GM23338 (cell line): ENCODE results near the gene SIGLEC7. TPM values are rescaled to one million over a fixed set of nuclear protein-coding genes. Genes with fewer than 3 reads are reported as not detected.

ENCODE experiments used
- ATAC-seq: fragments of 200-7000 bp; cut with Tn5 transposase; 3 replicates; pipeline ENCODE4 v1.9.1; 2020
- DNase-seq: peaks from one replicate; pipeline ENCODE4 v3.0.0-alpha.2; 2015; ENCODE audit warnings: low spot score
- H2AFZ ChIP-seq: fragments of 200-600 bp; sonication (generic); 2 replicates; pipeline ENCODE4 v1.8.0; 2016; ENCODE audit warnings: antibody characterized with exemption, mild to moderate bottlenecking, moderate library complexity
- H3F3A ChIP-seq: fragments of 200-600 bp; sonication (generic); replicated peaks from 2 replicates; pipeline ENCODE4 v1.8.0; 2017; ENCODE audit warnings: antibody characterized with exemption, mixed run types, low read depth
- H3K27ac ChIP-seq: fragments of 200-600 bp; sonication (generic); 2 replicates; pipeline ENCODE4 v1.6.1; 2016; ENCODE audit warnings: low read depth
- H3K27me3 ChIP-seq: fragments of 200-600 bp; sonication (generic); 2 replicates; pipeline ENCODE4 v1.8.0; 2016; ENCODE audit warnings: mild to moderate bottlenecking, mixed run types, moderate library complexity; ENCODE audit not compliant: insufficient read depth
- H3K36me3 ChIP-seq: fragments of 200-600 bp; sonication (generic); 2 replicates; pipeline ENCODE4 v1.8.0; 2016; ENCODE audit warnings: mild to moderate bottlenecking; ENCODE audit not compliant: insufficient read depth
- H3K4me1 ChIP-seq: fragments of 200-600 bp; sonication (generic); 2 replicates; pipeline ENCODE4 v1.8.0; 2016; ENCODE audit warnings: mild to moderate bottlenecking, moderate library complexity; ENCODE audit not compliant: insufficient read depth
- H3K4me2 ChIP-seq: fragments of 200-600 bp; sonication (generic); 2 replicates; pipeline ENCODE4 v1.7.1; 2017; ENCODE audit warnings: mixed run types
- H3K4me3 ChIP-seq: fragments of 200-600 bp; sonication (generic); 2 replicates; pipeline ENCODE4 v1.6.1; 2016; ENCODE audit warnings: mixed run types
- H3K79me2 ChIP-seq: fragments of 200-600 bp; sonication (generic); replicated peaks from 2 replicates; pipeline ENCODE4 v1.8.0; 2017; ENCODE audit warnings: mild to moderate bottlenecking; ENCODE audit not compliant: insufficient read depth
- H3K9me2 ChIP-seq: fragments of 200-600 bp; sonication (generic); 2 replicates; pipeline ENCODE4 v1.8.0; 2017; ENCODE audit not compliant: insufficient read depth
- H4K20me1 ChIP-seq: fragments of 200-600 bp; sonication (generic); replicated peaks from 2 replicates; pipeline ENCODE4 v1.8.0; 2017; ENCODE audit warnings: mild to moderate bottlenecking; ENCODE audit not compliant: insufficient read depth
- H3K27ac Mint-ChIP-seq: 2 replicates; pipeline ENCODE4 v1.8.0; 2020; ENCODE audit warnings: inconsistent platforms, mild to moderate bottlenecking, moderate library complexity, mixed read lengths
- H3K27me3 Mint-ChIP-seq: 3 replicates; pipeline ENCODE4 v1.8.0; 2022; ENCODE audit warnings: low read depth, mild to moderate bottlenecking, moderate library complexity, mixed read lengths, inconsistent platforms; ENCODE audit not compliant: insufficient read depth, poor library complexity
- H3K36me3 Mint-ChIP-seq: 3 replicates; pipeline ENCODE4 v1.8.0; 2021; ENCODE audit warnings: low read depth, mild to moderate bottlenecking, inconsistent platforms, moderate library complexity, mixed read lengths
- H3K4me1 Mint-ChIP-seq: 3 replicates; pipeline ENCODE4 v1.8.0; 2020; ENCODE audit warnings: mild to moderate bottlenecking, inconsistent platforms, mixed read lengths
- H3K4me3 Mint-ChIP-seq: 3 replicates; pipeline ENCODE4 v1.8.0; 2021; ENCODE audit warnings: moderate library complexity, mild to moderate bottlenecking, inconsistent platforms, mixed read lengths
- H3K9me3 Mint-ChIP-seq: 3 replicates; pipeline ENCODE4 v1.8.0; 2020; ENCODE audit warnings: moderate library complexity, mild to moderate bottlenecking, inconsistent platforms, mixed read lengths
- CREB1 ChIP-seq: fragments of 250-450 bp; sonication (Bioruptor Pico); IDR thresholded peaks from 2 replicates; pipeline ENCODE4 v1.5.0; 2020; ENCODE audit warnings: low read depth, mild to moderate bottlenecking, moderate library complexity
- ETS1 ChIP-seq: IDR thresholded peaks from 2 replicates; pipeline ENCODE4 v1.6.1; 2016; ENCODE audit warnings: antibody characterized with exemption
- EZH2 ChIP-seq: fragments of 200-600 bp; sonication (generic); IDR thresholded peaks from one replicate; pipeline ENCODE4 v1.8.0; 2017; ENCODE audit warnings: antibody characterized with exemption, mild to moderate bottlenecking, low read depth; ENCODE audit not compliant: unreplicated experiment
- EZH2phosphoT487 ChIP-seq: fragments of 200-600 bp; sonication (generic); IDR thresholded peaks from one replicate; pipeline ENCODE4 v1.8.1; 2018; ENCODE audit warnings: antibody characterized with exemption; ENCODE audit not compliant: unreplicated experiment
- POLR2AphosphoS5 ChIP-seq: IDR thresholded peaks from 2 replicates; pipeline ENCODE4 v1.6.1; 2016; ENCODE audit warnings: antibody characterized with exemption, low read depth
- REST ChIP-seq: IDR thresholded peaks from one replicate; pipeline ENCODE4 v1.6.1; 2018; ENCODE audit warnings: antibody characterized with exemption; ENCODE audit not compliant: unreplicated experiment
- STAT1 ChIP-seq: IDR thresholded peaks from one replicate; pipeline ENCODE4 v1.6.1; 2016; ENCODE audit warnings: antibody characterized with exemption; ENCODE audit not compliant: unreplicated experiment
- ZNF114 ChIP-seq: fragments of 250-450 bp; sonication (Bioruptor Pico); IDR thresholded peaks from 2 replicates; pipeline ENCODE4 v1.5.0; 2020; ENCODE audit warnings: mild to moderate bottlenecking, moderate library complexity
- ZNF331 ChIP-seq: fragments of 250-450 bp; sonication (Bioruptor Pico); IDR thresholded peaks from 2 replicates; pipeline ENCODE4 v1.5.0; 2020; ENCODE audit warnings: low read depth, mild to moderate bottlenecking, moderate library complexity
- polyA plus RNA-seq: library from polyadenylated mRNA; unstranded; fragments of >200 nt; fragmentation: Nextera tagmentation; extraction: Ambion mirVana; gene quantifications from 2 replicates; pipeline ENCODE4 v1.2.1, GENCODE V29; 2016
- total RNA-seq: library from RNA; depleted of rRNA; stranded (reverse); fragments of >200 nt; shearing (Covaris generic); gene quantifications from 2 replicates; pipeline ENCODE4 v1.2.3, GENCODE V29; 2014
- TF ChIP-seq, protein P1 (sequence below), 2 experiments: fragments of 200-600 bp in 1 of 2; sonication (generic) in 1 of 2; conservative IDR thresholded peaks; 2 replicates each; pipeline versions ENCODE4 v1.5.1 to v1.6.1; 2016 to 2017; ENCODE audit warnings: antibody characterized with exemption in 2 of 2, low read depth in 2 of 2, mild to moderate bottlenecking in 2 of 2, moderate library complexity in 1 of 2

Gene SIGLEC7
- total and polyA plus RNA-seq, 2 experiments from 2014 or later = not detected

GRCh38 chr19:51181377-51181912, 39.3 kb downstream of the SIGLEC7 start:
- Histone ChIP-seq H3F3A (no peaks in the 10 kb centered on the region), H3K79me2 (no peaks in the 10 kb centered on the region), H3K27ac (no peak overlapping the region), H3K4me3 (no peak overlapping the region), H4K20me1 (no peaks in the 10 kb centered on the region), H3K27me3 (peaks cover 11% of the 10 kb centered on the region; the same call in 1 of the 2 replicates), H3K36me3 (no peaks in the 10 kb centered on the region), H3K4me2 (no peak overlapping the region), H2AFZ (peak overlapping the region; percentile 87; the same call in 1 of the 2 replicates), H3K4me1 (no peaks in the 10 kb centered on the region), H3K9me2 (no peaks in the 10 kb centered on the region)
- no peaks in the 10 kb centered on the region for H3K4me1 Mint-ChIP-seq
- peaks cover 14% of the 10 kb centered on the region for H3K27me3 Mint-ChIP-seq
- H3K9me3 Mint-ChIP-seq = peaks cover 26% of the 10 kb centered on the region
- H3K4me3 Mint-ChIP-seq = no peak overlapping the region
- H3K36me3 Mint-ChIP-seq = no peaks in the 10 kb centered on the region
- TF ChIP-seq CREB1 (CRISPR knock-in tag) = no peak
- no peak for TF ChIP-seq ZNF331 (CRISPR knock-in tag)
- ATAC-seq (no peak), DNase-seq (no peak)
- no peak overlapping the region for H3K27ac Mint-ChIP-seq

DNA sequence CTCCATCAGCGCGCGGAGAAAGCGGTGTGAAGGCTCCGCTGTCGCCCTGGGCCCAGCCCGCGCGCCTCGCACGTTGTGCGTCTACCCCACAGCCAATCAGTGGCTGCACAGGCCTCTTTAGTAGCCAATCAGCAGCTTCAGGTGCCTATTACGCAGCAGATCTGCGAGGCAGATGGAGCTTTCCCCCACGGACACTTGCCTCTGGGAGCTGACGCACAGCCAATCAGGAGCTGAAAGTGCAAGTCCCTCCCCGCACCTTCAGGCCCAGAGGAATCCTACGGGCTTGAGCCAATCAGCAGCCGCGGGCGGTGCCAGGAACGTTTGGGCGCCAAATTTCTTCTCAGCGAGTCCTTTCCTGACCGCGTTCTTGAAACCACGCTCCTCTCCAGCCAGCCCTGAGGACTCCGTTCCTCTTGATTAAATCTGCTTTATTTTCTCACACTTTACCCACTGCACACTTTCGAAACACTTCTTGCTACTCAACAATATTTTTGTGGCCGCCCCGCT, 39.9 kb downstream of the SIGLEC7 start:
- H3K27me3 Mint-ChIP-seq = peaks cover 15% of the 10 kb centered on the region
- H3K36me3 Mint-ChIP-seq = no peaks in the 10 kb centered on the region
- peak; percentile 93 for DNase-seq
- Histone ChIP-seq H3K4me2 (peak overlapping the region; percentile 68; the same call in 1 of the 2 replicates), H3K27ac (no peak overlapping the region), H3K4me1 (no peaks in the 10 kb centered on the region), H3K79me2 (no peaks in the 10 kb centered on the region), H2AFZ (peak overlapping the region; percentile 87; the same call in 1 of the 2 replicates), H3F3A (no peaks in the 10 kb centered on the region), H3K9me2 (no peaks in the 10 kb centered on the region), H3K27me3 (peaks cover 11% of the 10 kb centered on the region; the same call in 1 of the 2 replicates), H4K20me1 (no peaks in the 10 kb centered on the region), H3K36me3 (no peaks in the 10 kb centered on the region), H3K4me3 (peak overlapping the region; percentile 43; the same call in 1 of the 2 replicates)
- H3K4me3 Mint-ChIP-seq = peak overlapping the region; percentile 64
- H3K27ac Mint-ChIP-seq = no peak overlapping the region
- peak; percentile 78 for ATAC-seq
- no peaks in the 10 kb centered on the region for H3K4me1 Mint-ChIP-seq
- TF ChIP-seq, protein P1, sequence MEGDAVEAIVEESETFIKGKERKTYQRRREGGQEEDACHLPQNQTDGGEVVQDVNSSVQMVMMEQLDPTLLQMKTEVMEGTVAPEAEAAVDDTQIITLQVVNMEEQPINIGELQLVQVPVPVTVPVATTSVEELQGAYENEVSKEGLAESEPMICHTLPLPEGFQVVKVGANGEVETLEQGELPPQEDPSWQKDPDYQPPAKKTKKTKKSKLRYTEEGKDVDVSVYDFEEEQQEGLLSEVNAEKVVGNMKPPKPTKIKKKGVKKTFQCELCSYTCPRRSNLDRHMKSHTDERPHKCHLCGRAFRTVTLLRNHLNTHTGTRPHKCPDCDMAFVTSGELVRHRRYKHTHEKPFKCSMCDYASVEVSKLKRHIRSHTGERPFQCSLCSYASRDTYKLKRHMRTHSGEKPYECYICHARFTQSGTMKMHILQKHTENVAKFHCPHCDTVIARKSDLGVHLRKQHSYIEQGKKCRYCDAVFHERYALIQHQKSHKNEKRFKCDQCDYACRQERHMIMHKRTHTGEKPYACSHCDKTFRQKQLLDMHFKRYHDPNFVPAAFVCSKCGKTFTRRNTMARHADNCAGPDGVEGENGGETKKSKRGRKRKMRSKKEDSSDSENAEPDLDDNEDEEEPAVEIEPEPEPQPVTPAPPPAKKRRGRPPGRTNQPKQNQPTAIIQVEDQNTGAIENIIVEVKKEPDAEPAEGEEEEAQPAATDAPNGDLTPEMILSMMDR (conservative IDR thresholded peaks at IDR 0.05; ENCODE audit: low read depth in 2 of 2) = no peak
- TF ChIP-seq STAT1 = no peak
- peak; percentile 45 for TF ChIP-seq POLR2AphosphoS5
- H3K9me3 Mint-ChIP-seq = peaks cover 26% of the 10 kb centered on the region

DNA sequence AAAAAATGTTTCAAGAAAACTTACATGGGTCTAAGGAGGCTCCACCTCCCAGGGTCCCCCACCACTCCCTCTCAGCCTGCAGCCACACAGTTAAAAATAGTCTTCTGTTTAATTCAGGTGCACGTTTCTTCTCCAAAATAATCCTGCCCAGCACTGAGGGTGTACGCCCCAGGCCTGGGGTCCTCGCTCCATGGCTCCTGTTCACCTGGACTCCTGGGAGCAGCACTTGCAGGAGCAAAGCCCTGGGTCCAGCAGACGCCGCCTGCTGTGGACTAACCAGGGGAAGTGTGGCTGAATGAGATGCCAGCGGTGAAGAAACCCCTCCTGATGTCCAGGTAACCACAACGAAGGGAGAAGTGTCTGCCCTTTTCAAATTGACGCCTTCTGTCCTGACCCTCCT, 41.5 kb downstream of the SIGLEC7 start:
- DNase-seq = no peak
- H3K9me3 Mint-ChIP-seq = peaks cover 35% of the 10 kb centered on the region
- no peak overlapping the region for H2AFZ ChIP-seq
- 0 out of 2 replicates have a peak, but pooled peaks cover 2% of the 10 kb centered on the region for H3K9me2 ChIP-seq
- no peak overlapping the region for H3K27ac ChIP-seq
- H3K27me3 Mint-ChIP-seq = peaks cover 18% of the 10 kb centered on the region
- no peaks in the 10 kb centered on the region for H3K79me2 ChIP-seq
- no peak overlapping the region for H3K4me2 ChIP-seq
- no peak for ATAC-seq
- H4K20me1 ChIP-seq = no peaks in the 10 kb centered on the region
- H3K4me1 Mint-ChIP-seq = no peaks in the 10 kb centered on the region
- H3K27ac Mint-ChIP-seq = no peak overlapping the region
- no peak overlapping the region for H3K4me3 ChIP-seq
- H3K36me3 ChIP-seq = no peaks in the 10 kb centered on the region
- no peaks in the 10 kb centered on the region for H3K4me1 ChIP-seq
- H3K27me3 ChIP-seq = peaks cover 11% of the 10 kb centered on the region; the same call in 1 of the 2 replicates
- H3K4me3 Mint-ChIP-seq = no peak overlapping the region
- no peaks in the 10 kb centered on the region for H3K36me3 Mint-ChIP-seq
- H3F3A ChIP-seq = no peaks in the 10 kb centered on the region
- TF ChIP-seq STAT1 (no peak), ETS1 (no peak), EZH2phosphoT487 (no peak), REST (no peak), ZNF114 (CRISPR knock-in tag) (no peak), EZH2 (no peak)
- TF ChIP-seq, protein P1 (conservative IDR thresholded peaks at IDR 0.05; ENCODE audit: low read depth in 2 of 2) = no peak
